HuH-7 (cell line): ENCODE results near the gene REL.
"Not testable (repeated sequence)": the region's sequence is repeated elsewhere in the genome, so short reads cannot be mapped to it uniquely, and the experiment has no call there.

ENCODE experiments used
- DNase-seq: peaks from one replicate; pipeline ENCODE4 v3.0.0; 2011; ENCODE audit warnings: low spot score

Gene REL

DNA sequence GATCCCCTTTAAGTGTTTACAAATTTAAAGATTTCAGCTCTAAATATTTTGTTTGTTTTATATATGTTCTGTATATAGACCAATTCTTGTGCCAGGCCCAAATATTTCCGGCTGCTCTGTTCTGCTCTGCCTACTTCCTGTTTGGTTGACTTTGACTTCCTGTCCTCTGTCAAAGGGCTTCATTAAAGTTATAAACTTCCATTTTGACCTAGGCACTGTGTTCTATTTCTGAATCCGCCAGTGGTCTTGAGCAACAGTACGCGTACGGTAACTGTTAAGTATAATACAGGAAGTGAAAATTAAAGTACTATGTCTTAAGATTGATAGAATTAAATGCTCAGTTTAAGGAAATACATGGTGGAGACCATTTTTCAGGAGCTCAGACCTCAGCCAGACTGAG, 13.5 kb upstream of the REL start:
- no peak for DNase-seq

- no peak for DNase-seq
Measured at GRCh38 chr2:60868589-60869273, 12.6 kb upstream of the REL start.

GRCh38 chr2:60872510-60872928, 8.9 kb upstream of the REL start:
- DNase-seq, result no peak

DNA sequence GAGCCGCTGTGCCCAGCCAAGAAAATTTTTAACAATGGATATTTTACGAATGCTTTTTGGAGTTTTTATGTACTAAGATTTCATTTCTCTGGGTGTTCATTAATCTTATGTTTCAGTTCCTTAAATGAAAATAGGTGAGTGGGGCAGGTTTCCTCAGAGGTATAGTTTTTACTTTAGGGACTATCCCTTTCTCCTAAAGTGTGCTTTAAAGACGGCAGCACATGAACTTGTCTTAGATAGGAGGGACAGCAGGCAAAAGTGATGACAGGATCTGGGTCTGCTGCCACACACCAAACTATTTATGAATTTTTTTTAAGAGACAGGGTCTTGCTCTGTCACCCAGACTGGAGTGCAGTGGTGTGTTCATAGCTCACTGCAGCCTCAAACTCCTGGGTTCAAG, 8.0 kb upstream of the REL start:
- no peak for DNase-seq

GRCh38 chr2:60875520-60875919, 5.9 kb upstream of the REL start:
- no peak for DNase-seq

DNA sequence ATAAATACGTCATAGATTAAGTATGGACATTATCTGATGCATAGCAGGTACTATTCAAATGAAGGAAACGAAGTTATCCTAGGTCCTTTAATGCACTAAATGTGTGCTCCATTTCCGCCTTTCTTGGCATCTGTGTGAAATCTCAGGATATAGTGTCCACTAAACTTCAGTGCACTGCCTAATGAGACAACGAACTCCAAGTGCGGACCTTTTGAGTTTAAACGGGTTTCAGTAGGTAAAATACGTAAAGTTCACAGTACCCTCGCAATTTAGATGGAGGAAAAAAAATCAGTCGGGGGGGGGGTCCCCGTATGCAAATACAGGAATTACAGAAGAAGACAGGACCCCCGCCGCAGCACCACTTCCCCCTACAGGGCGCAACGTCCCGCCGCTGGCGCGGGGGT, 729 bp upstream of the REL start:
- no peak for DNase-seq

DNA sequence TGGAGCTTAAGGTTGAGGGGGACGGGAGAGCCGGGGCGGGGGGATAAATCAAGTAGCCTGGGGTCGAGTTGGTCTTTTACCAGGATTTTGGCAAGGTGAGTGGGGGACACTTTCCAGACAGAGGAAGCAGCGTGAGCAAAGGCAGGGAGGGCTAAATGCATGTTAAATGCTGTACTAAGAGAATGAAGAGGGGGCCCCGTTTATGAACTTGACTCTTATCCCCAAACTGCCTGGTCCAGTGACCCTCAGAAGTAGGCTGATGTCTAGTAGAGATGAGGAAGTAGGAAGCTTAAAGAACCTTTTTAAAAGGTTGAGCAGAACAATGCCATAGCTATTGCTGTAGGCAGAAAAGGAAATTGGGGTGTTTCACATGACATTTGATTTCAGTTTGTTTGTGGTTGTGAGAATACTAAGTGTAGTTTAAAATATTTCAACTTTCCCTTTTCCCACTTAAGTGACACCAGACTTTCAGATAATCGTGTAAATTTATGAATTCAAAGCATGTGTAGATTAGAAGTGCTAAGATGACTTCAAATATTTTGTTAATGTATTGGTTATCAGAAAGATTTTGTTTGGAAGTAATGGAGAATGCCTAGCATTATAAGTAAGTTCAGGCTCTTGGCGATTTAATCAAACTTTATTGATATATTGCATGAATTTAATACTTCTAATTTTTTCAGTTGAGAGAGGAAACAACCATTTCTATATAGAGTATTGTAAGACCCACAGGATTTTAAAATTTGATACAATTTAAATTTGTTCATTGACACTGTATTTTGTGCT, 1.8 kb downstream of the REL start:
- no peak for DNase-seq

GRCh38 chr2:60883896-60884295, 2.5 kb downstream of the REL start:
- DNase-seq, result no peak

- no peak for DNase-seq
Measured at GRCh38 chr2:60884800-60885199, 3.4 kb downstream of the REL start.

GRCh38 chr2:60885683-60886082, 4.3 kb downstream of the REL start:
- peak; percentile 59 for DNase-seq

DNA sequence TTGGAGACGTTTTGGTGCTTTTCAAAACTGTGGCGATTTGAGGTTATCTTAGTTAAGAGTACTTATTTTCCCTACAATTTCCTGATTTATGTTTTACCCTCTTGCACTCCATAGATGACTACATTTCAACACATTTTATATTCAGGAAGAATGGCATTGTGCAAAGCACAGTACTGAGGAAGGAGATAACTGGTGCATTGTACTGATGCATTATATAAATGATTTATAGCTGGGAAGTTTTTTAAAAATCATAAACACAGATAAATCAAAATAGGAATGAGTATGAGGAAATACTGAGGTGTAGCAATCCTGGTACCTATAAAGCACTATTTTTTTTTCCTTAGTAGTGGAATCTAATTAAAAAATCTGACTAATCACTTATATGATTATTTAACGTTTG, 5.6 kb downstream of the REL start:
- DNase-seq, result no peak

- DNase-seq, result no peak
Measured at GRCh38 chr2:60888853-60889252, 7.5 kb downstream of the REL start.

GRCh38 chr2:60889581-60890392, 8.4 kb downstream of the REL start:
- not testable (repeated sequence) for DNase-seq

DNA sequence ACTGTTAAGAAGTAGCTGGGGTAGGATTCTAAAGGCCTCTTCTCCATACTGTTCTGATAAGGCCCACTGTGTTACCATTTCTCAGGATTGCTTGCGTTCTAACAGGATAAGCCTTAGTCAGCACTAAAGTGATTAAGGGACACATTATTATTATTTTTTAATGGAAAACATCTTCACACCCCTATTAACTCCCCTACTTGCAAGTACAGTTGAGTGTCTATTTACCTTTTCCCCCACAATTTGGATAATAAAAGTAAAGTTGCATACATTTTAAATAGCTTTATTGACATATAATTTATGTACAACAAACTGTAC, 9.0 kb downstream of the REL start:
- no peak for DNase-seq

GRCh38 chr2:60891180-60891579, 9.8 kb downstream of the REL start:
- DNase-seq, result no peak

GRCh38 chr2:60898567-60898966, 17.2 kb downstream of the REL start:
- DNase-seq, result no peak

DNA sequence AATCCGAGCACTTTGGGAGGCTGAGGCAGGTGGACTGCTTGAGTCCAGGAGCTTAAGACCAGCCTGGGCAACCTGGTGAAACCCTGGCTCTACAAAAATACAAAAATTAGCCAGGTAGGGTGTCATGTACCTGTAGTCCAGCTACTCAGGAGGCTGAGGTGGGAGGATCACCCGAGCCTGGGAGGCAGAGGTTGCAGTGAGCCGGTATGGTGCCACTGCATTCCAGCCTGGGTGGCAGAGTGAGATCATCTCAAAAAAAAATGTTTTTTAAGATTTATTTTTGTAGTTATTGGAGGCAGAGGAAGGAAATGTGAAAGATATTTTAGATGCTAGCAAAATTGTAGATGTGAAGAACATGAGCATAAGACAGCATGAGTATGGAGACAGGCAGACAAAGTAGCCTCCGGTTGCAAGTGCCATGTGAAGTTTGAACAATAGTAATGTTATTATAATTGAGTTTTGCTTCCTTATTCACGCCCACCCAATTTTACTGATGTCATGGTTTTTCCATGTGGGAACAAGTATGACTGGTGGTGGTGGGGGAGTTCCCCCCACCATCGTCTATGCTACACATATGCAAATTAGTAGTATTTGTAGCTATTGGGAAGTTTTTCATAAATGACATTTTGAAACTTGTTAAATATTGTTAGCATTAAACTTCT, 18.0 kb downstream of the REL start:
- no peak for DNase-seq

DNA sequence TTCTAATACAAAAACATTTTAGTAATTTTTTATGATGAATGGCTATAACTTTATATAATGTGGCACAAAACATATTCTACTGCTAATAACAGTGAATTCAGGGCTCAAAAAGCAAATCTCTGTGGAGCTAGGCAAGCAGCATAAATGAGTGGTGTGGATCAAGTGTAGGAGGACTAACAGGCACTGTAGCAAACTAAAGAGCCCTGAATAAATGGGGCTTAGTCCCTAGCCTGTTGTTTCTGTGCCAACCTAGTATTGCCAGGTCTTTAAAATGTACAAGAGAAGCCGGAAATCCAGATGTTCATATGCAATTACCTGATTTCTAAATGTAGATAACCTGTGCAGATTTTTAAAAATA, 18.5 kb downstream of the REL start:
- DNase-seq, result no peak

GRCh38 chr2:60901296-60901695, 19.9 kb downstream of the REL start:
- DNase-seq, result not testable (repeated sequence)

GRCh38 chr2:60905867-60906266, 24.5 kb downstream of the REL start:
- DNase-seq, result not testable (repeated sequence)

DNA sequence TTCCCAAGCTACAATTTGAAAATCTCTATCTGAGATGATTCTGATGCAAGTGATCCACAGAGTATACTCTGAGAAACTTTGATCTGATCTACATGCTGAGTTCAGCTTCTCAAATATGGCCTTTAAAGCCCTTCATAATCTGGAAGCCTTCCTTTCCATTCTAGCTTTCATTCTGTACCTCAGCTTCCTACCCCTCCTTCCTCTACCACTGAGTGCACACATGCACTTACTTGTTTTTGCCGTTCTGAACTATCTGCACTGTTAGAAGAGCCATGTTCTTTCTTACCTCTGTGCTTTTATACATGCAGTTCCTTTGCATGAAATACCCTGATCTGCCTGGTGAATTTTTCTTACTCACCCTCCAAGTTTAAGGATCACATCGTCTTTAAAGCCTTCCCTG, 25.0 kb downstream of the REL start:
- DNase-seq, result no peak

GRCh38 chr2:60907329-60907728, 26.0 kb downstream of the REL start:
- DNase-seq, result no peak
